H1 (cell line): ENCODE data around the gene WDR27.

Source experiments
- EP300 ChIP-seq, 2 experiments: IDR thresholded peaks; 1 replicate in 1 of 2; 2 replicates in 1 of 2; pipeline ENCODE4 v1.6.1; 2011 to 2012; ENCODE audit warnings: low read depth in 2 of 2, low read length in 2 of 2, mild to moderate bottlenecking in 2 of 2, borderline replicate concordance in 1 of 2, inconsistent platforms in 1 of 2, moderate library complexity in 1 of 2
- POLR2A ChIP-seq, 2 experiments: IDR thresholded peaks; 1 replicate in 1 of 2; 2 replicates in 1 of 2; pipeline ENCODE4 v1.6.1; 2011; ENCODE audit warnings: low read depth in 2 of 2, low read length in 2 of 2, mild to moderate bottlenecking in 2 of 2; ENCODE audit errors: control extremely low read depth in 1 of 2
- RAD21 ChIP-seq, 2 experiments: IDR thresholded peaks in 1 of 2; conservative IDR thresholded peaks in 1 of 2; 2 replicates each; pipeline ENCODE4 v1.6.1; 2011; ENCODE audit warnings: low read depth in 2 of 2, low read length in 2 of 2, improper control_type of control experiment in 1 of 2, inconsistent platforms in 1 of 2, mild to moderate bottlenecking in 1 of 2, moderate library complexity in 1 of 2
- ZNF274 ChIP-seq: IDR thresholded peaks from 2 replicates; pipeline ENCODE4 v1.7.0; 2012; ENCODE audit warnings: low read length, borderline replicate concordance; ENCODE audit errors: extremely low read depth
- TF ChIP-seq, protein P1 (sequence below), 3 experiments: IDR thresholded peaks; 1 replicate in 2 of 3; 2 replicates in 1 of 3; pipeline versions ENCODE4 v1.5.1 to v1.6.1; 2011; ENCODE audit warnings: low read length in 3 of 3, mild to moderate bottlenecking in 3 of 3, inconsistent platforms in 2 of 3, low read depth in 1 of 3, moderate library complexity in 1 of 3; ENCODE audit not compliant: insufficient read depth in 1 of 3; ENCODE audit errors: control extremely low read depth in 1 of 3
- TF ChIP-seq, protein P2 (sequence below): IDR thresholded peaks from 2 replicates; pipeline ENCODE4 v1.6.1; 2011; ENCODE audit warnings: low read length, improper control_type of control experiment

DNA sequence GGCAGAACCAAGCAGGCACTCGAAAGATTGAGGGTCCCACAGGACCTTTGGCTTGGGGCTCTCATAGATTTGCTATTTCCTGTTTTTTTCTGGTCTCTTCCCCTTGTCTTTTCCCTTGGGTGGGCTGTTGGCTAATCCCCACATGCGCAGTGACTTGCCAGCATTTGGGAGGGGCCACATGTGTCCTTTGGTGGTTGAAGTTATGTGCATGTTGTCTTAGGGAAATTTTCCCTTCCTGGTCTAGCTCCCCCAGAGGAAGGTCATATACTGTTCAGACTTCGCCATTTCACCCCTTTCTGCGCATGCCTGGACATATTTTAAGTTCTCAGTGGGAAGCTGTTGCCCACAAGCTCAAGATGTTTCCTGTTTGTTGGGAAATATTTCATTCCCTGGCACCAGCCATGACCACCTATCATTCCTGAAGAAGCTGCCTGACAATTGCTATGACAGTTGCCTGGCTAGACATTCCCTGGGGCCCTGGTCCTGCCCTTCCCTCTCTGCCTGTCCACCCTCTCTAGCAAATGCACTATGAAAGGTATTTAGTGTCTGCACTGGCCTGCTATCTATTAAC is 292.0 kb downstream of the WDR27 start:
- TF ChIP-seq, protein P1, sequence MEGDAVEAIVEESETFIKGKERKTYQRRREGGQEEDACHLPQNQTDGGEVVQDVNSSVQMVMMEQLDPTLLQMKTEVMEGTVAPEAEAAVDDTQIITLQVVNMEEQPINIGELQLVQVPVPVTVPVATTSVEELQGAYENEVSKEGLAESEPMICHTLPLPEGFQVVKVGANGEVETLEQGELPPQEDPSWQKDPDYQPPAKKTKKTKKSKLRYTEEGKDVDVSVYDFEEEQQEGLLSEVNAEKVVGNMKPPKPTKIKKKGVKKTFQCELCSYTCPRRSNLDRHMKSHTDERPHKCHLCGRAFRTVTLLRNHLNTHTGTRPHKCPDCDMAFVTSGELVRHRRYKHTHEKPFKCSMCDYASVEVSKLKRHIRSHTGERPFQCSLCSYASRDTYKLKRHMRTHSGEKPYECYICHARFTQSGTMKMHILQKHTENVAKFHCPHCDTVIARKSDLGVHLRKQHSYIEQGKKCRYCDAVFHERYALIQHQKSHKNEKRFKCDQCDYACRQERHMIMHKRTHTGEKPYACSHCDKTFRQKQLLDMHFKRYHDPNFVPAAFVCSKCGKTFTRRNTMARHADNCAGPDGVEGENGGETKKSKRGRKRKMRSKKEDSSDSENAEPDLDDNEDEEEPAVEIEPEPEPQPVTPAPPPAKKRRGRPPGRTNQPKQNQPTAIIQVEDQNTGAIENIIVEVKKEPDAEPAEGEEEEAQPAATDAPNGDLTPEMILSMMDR (IDR thresholded peaks at IDR 0.05; ENCODE audit: control extremely low read depth in 1 of 3, insufficient read depth in 1 of 3, low read depth in 1 of 3, low read length in 3 of 3) = no peak
- no peak for TF ChIP-seq POLR2A (IDR thresholded peaks at IDR 0.05; ENCODE audit: control extremely low read depth in 1 of 2, low read depth in 2 of 2, low read length in 2 of 2)
- TF ChIP-seq EP300 (IDR thresholded peaks at IDR 0.05; ENCODE audit: borderline replicate concordance in 1 of 2, low read depth in 2 of 2, low read length in 2 of 2) = no peak
- TF ChIP-seq, protein P2, sequence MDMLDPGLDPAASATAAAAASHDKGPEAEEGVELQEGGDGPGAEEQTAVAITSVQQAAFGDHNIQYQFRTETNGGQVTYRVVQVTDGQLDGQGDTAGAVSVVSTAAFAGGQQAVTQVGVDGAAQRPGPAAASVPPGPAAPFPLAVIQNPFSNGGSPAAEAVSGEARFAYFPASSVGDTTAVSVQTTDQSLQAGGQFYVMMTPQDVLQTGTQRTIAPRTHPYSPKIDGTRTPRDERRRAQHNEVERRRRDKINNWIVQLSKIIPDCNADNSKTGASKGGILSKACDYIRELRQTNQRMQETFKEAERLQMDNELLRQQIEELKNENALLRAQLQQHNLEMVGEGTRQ = no peak
- TF ChIP-seq RAD21 (IDR thresholded peaks at IDR 0.05 in 1 of 2, conservative IDR thresholded peaks at IDR 0.05 in 1 of 2; ENCODE audit: low read depth in 2 of 2, low read length in 2 of 2) = no peak
- no peak for TF ChIP-seq ZNF274
